ENCODE data around the gene ZRSR2. TPM values are rescaled to one million over a fixed set of nuclear protein-coding genes. Genes with fewer than 3 reads are reported as not detected.

Gene ZRSR2
- total RNA-seq, 2 donors from 2014 or later, result 4.0 to 6.1 TPM

GRCh38 chrX:15786915-15787314 lies 3.4 kb upstream of the ZRSR2 start:
- H3K4me3 ChIP-seq, result no peak overlapping the region
- H3K27ac ChIP-seq, result no peak overlapping the region
- peaks cover 0 to 16% of the 10 kb centered on the region in 2 donors for H3K4me1 ChIP-seq
- TF ChIP-seq, protein P1, sequence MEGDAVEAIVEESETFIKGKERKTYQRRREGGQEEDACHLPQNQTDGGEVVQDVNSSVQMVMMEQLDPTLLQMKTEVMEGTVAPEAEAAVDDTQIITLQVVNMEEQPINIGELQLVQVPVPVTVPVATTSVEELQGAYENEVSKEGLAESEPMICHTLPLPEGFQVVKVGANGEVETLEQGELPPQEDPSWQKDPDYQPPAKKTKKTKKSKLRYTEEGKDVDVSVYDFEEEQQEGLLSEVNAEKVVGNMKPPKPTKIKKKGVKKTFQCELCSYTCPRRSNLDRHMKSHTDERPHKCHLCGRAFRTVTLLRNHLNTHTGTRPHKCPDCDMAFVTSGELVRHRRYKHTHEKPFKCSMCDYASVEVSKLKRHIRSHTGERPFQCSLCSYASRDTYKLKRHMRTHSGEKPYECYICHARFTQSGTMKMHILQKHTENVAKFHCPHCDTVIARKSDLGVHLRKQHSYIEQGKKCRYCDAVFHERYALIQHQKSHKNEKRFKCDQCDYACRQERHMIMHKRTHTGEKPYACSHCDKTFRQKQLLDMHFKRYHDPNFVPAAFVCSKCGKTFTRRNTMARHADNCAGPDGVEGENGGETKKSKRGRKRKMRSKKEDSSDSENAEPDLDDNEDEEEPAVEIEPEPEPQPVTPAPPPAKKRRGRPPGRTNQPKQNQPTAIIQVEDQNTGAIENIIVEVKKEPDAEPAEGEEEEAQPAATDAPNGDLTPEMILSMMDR (IDR thresholded peaks at IDR 0.05), result no peak
- no peaks in the 10 kb centered on the region for H3K9me3 ChIP-seq
- H3K27me3 ChIP-seq, result no peaks in the 10 kb centered on the region
- DNase-seq (ENCODE audit: low spot score), result no peak
- no peaks in the 10 kb centered on the region for H3K36me3 ChIP-seq

DNA sequence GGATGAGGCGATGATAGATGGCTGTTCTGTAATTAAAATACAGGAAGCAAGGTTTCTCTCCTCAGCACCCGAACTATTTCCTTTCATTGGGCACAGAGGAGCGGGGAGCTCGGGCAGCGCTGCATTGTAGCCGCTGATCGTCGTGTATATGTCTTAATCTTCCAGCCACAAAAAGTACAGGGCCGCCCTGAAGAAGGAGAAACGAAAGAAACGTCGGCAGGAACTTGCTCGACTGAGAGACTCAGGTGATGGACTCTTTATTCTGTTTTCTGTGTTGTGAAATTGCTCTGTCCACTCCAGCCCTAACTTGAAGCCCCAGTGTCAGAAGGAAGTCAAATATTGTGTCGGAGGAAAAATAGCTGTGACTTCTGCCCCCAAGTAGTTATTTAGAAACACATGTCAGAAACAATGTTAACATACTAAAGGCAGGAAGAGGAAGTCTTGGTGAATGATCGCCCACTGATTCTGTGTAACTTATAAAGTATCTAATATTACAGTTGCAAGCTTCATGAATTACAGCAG lies 546 bp downstream of the ZRSR2 start:
- Histone ChIP-seq H3K36me3 (no peaks in the 10 kb centered on the region), H3K27ac (peak overlapping the region; percentile 79 to 81), H3K9me3 (no peaks in the 10 kb centered on the region), H3K4me1 (peaks cover 0 to 21% of the 10 kb centered on the region in 2 donors), H3K27me3 (no peaks in the 10 kb centered on the region), H3K4me3 (peak overlapping the region; percentile 76 to 82)
- TF ChIP-seq, protein P1 (IDR thresholded peaks at IDR 0.05), result no peak
- no peak for DNase-seq (ENCODE audit: low spot score)

DNA sequence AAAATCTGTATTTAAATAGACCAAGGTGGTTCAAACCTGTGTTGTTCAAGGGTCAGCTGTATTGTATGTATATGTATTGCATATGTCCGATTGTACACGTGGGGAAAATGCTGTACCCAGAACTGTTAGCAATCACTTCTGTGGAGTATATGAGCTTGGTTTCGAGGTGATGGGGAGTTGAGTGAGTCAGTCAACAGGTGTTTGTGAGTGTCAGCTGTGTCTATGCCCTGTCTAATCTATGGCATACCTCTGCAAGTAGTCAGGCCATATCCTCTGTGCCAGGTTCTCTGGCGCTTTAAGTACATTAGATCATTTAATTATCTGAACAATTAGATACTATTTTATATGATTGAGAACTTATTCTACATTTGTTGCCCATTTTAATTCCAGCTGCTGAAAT lies 7.4 kb downstream of the ZRSR2 start:
- TF ChIP-seq, protein P1 (IDR thresholded peaks at IDR 0.05), result no peak
- Histone ChIP-seq H3K9me3 (no peaks in the 10 kb centered on the region), H3K36me3 (no peaks in the 10 kb centered on the region), H3K4me3 (no peak overlapping the region), H3K4me1 (no peaks in the 10 kb centered on the region), H3K27me3 (no peaks in the 10 kb centered on the region), H3K27ac (no peak overlapping the region)
- no peak for DNase-seq (ENCODE audit: low spot score)

GRCh38 chrX:15804563-15804962 lies 14.3 kb downstream of the ZRSR2 start:
- Histone ChIP-seq H3K36me3 (peaks cover 27% of the 10 kb centered on the region), H3K9me3 (no peaks in the 10 kb centered on the region), H3K27me3 (no peaks in the 10 kb centered on the region), H3K4me1 (no peaks in the 10 kb centered on the region), H3K4me3 (no peak overlapping the region), H3K27ac (no peak overlapping the region)
- DNase-seq (ENCODE audit: low spot score), result no peak
- TF ChIP-seq, protein P1 (IDR thresholded peaks at IDR 0.05), result no peak

GRCh38 chrX:15808254-15808653 lies 18.0 kb downstream of the ZRSR2 start:
- peaks cover 51% of the 10 kb centered on the region for H3K36me3 ChIP-seq
- H3K27me3 ChIP-seq, result no peaks in the 10 kb centered on the region
- no peak for DNase-seq (ENCODE audit: low spot score)
- no peaks in the 10 kb centered on the region for H3K9me3 ChIP-seq
- no peak overlapping the region for H3K4me3 ChIP-seq
- no peaks in the 10 kb centered on the region for H3K4me1 ChIP-seq
- H3K27ac ChIP-seq, result no peak overlapping the region
- TF ChIP-seq, protein P1 (IDR thresholded peaks at IDR 0.05), result no peak

Data from right atrium auricular region (tissue), 2 donors.